ENCODE data around the gene RBPMS2.

Gene RBPMS2

DNA sequence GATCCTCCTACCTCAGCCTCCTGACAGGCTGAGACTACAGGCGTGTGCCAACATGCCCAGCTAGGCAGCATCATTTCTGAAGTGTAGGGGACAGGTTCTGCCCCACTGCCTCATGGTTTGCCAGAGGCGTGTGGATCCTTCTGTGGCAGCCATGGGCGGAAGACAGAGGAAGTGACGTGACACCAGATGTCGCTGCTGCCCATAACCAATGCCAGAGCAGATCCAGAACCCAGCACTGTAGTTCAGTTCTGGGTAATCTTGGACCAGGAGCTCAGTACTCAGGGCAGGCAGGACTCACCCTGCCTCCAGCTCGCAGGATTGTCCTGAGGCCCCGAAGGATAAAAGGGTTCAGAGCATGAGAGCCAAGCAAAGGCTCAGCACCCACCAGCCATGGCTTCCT, 8.2 kb downstream of the RBPMS2 start:
- Histone ChIP-seq H3K27ac (replicated peaks) (no peak overlapping the region), H3K27me3 (ENCODE audit: insufficient read depth, poor library complexity, severe bottlenecking) (peaks cover under 1% of the 10 kb centered on the region), H3K4me3 (replicated peaks; ENCODE audit: insufficient read depth, low read length) (no peak overlapping the region)
- TF ChIP-seq SPI1 (IDR thresholded peaks at IDR 0.05; ENCODE audit: borderline replicate concordance, low read depth) (0 out of 2 replicates have a peak, but pooled peaks have one; percentile 14), CTCF (IDR thresholded peaks at IDR 0.05; ENCODE audit: insufficient read depth, low read length) (no peak)
- DNase-seq (ENCODE audit: low read depth in 1 of 2, low spot score in 1 of 2): no peak

GRCh38 chr15:64766058-64766457, 9.3 kb downstream of the RBPMS2 start:
- TF ChIP-seq, protein P1, sequence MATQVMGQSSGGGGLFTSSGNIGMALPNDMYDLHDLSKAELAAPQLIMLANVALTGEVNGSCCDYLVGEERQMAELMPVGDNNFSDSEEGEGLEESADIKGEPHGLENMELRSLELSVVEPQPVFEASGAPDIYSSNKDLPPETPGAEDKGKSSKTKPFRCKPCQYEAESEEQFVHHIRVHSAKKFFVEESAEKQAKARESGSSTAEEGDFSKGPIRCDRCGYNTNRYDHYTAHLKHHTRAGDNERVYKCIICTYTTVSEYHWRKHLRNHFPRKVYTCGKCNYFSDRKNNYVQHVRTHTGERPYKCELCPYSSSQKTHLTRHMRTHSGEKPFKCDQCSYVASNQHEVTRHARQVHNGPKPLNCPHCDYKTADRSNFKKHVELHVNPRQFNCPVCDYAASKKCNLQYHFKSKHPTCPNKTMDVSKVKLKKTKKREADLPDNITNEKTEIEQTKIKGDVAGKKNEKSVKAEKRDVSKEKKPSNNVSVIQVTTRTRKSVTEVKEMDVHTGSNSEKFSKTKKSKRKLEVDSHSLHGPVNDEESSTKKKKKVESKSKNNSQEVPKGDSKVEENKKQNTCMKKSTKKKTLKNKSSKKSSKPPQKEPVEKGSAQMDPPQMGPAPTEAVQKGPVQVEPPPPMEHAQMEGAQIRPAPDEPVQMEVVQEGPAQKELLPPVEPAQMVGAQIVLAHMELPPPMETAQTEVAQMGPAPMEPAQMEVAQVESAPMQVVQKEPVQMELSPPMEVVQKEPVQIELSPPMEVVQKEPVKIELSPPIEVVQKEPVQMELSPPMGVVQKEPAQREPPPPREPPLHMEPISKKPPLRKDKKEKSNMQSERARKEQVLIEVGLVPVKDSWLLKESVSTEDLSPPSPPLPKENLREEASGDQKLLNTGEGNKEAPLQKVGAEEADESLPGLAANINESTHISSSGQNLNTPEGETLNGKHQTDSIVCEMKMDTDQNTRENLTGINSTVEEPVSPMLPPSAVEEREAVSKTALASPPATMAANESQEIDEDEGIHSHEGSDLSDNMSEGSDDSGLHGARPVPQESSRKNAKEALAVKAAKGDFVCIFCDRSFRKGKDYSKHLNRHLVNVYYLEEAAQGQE (IDR thresholded peaks at IDR 0.05; ENCODE audit: insufficient replicate concordance, low read depth): no peak
- TF ChIP-seq POLR2AphosphoS5 (IDR thresholded peaks at IDR 0.05; ENCODE audit: low read depth) (no peak), GABPA (IDR thresholded peaks at IDR 0.05; ENCODE audit: low read depth) (no peak), CTCF (IDR thresholded peaks at IDR 0.05; ENCODE audit: insufficient read depth, low read length) (no peak), SPI1 (IDR thresholded peaks at IDR 0.05; ENCODE audit: borderline replicate concordance, low read depth) (no peak)
- no peak overlapping the region for H3K27ac ChIP-seq (replicated peaks)
- DNase-seq (ENCODE audit: low read depth in 1 of 2, low spot score in 1 of 2): no peak
- H3K4me3 ChIP-seq (replicated peaks; ENCODE audit: insufficient read depth, low read length): no peak overlapping the region
- H3K27me3 ChIP-seq (ENCODE audit: insufficient read depth, poor library complexity, severe bottlenecking): no peaks in the 10 kb centered on the region

DNA sequence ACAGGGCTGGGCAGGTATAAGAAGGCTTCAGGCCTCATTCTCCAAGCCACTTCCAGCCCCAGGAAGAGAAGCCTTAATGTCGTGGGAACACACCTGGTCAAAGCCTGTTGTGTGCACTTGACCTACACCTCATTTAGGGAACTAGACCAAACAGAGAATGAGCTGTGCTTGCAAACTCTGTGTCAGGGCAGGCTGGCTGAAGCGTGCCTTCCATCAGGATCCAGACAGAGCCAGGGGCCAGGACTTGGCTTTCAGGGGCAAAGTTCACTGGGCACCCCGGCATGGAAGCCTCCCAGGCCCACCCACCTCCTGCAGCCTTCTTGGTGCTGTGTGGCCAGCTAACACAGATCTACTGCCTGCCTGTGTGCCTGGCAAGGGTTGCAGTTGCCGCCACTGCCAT, 11.5 kb downstream of the RBPMS2 start:
- DNase-seq (ENCODE audit: low read depth in 1 of 2, low spot score in 1 of 2): no peak
- no peak overlapping the region for H3K4me3 ChIP-seq (replicated peaks; ENCODE audit: insufficient read depth, low read length)
- TF ChIP-seq, protein P1 (IDR thresholded peaks at IDR 0.05; ENCODE audit: insufficient replicate concordance, low read depth): no peak
- TF ChIP-seq CTCF (IDR thresholded peaks at IDR 0.05; ENCODE audit: insufficient read depth, low read length) (no peak), GABPA (IDR thresholded peaks at IDR 0.05; ENCODE audit: low read depth) (no peak), SPI1 (IDR thresholded peaks at IDR 0.05; ENCODE audit: borderline replicate concordance, low read depth) (no peak), POLR2AphosphoS5 (IDR thresholded peaks at IDR 0.05; ENCODE audit: low read depth) (no peak)
- no peaks in the 10 kb centered on the region for H3K27me3 ChIP-seq (ENCODE audit: insufficient read depth, poor library complexity, severe bottlenecking)
- no peak overlapping the region for H3K27ac ChIP-seq (replicated peaks)

GRCh38 chr15:64763462-64763861, 11.9 kb downstream of the RBPMS2 start:
- no peak overlapping the region for H3K27ac ChIP-seq (replicated peaks)
- no peak overlapping the region for H3K4me3 ChIP-seq (replicated peaks; ENCODE audit: insufficient read depth, low read length)
- no peak for DNase-seq (ENCODE audit: low read depth in 1 of 2, low spot score in 1 of 2)

More at GRCh38 chr15:64763462-64763861, 11.9 kb downstream of the RBPMS2 start:
- TF ChIP-seq CTCF (IDR thresholded peaks at IDR 0.05; ENCODE audit: insufficient read depth, low read length) (no peak), POLR2AphosphoS5 (IDR thresholded peaks at IDR 0.05; ENCODE audit: low read depth) (no peak), SPI1 (IDR thresholded peaks at IDR 0.05; ENCODE audit: borderline replicate concordance, low read depth) (no peak)
- TF ChIP-seq, protein P1 (IDR thresholded peaks at IDR 0.05; ENCODE audit: insufficient replicate concordance, low read depth): no peak
- no peaks in the 10 kb centered on the region for H3K27me3 ChIP-seq (ENCODE audit: insufficient read depth, poor library complexity, severe bottlenecking)

Data from HL-60 (cell line).